Measurements from ENCODE around the gene PLLP.

DNA sequence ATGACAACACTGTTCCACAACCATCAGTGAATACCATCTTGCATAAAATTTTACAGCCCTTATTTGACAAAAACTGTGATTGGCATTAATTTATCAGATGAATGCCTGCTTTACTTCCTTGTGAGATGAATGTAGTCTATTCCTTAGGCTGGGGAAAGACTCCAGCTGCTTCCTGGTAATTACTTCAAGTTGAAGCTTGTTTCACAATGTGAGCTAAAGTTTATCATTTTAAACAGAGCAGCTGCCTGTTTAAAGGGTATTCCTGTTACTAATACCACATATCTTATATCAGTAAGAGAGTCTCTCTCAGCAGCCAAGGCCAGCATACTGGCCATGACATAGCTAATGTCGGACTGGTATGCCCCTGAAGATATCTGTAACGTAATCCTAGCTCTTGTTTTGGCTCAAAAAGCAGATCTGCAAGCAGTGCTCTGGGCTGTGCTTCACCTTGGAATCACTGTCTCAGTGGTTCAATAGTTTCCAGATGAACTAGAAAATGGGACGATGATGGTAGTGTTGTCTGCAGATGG is 52.6 kb downstream of the PLLP start:
- no peak for TF ChIP-seq POLR2AphosphoS5 (IDR thresholded peaks at IDR 0.05; ENCODE audit: low read depth, low read length)
- no peak for TF ChIP-seq TAF1 (IDR thresholded peaks at IDR 0.05; ENCODE audit: borderline replicate concordance, insufficient read depth, low read length)
- TF ChIP-seq, protein P1, sequence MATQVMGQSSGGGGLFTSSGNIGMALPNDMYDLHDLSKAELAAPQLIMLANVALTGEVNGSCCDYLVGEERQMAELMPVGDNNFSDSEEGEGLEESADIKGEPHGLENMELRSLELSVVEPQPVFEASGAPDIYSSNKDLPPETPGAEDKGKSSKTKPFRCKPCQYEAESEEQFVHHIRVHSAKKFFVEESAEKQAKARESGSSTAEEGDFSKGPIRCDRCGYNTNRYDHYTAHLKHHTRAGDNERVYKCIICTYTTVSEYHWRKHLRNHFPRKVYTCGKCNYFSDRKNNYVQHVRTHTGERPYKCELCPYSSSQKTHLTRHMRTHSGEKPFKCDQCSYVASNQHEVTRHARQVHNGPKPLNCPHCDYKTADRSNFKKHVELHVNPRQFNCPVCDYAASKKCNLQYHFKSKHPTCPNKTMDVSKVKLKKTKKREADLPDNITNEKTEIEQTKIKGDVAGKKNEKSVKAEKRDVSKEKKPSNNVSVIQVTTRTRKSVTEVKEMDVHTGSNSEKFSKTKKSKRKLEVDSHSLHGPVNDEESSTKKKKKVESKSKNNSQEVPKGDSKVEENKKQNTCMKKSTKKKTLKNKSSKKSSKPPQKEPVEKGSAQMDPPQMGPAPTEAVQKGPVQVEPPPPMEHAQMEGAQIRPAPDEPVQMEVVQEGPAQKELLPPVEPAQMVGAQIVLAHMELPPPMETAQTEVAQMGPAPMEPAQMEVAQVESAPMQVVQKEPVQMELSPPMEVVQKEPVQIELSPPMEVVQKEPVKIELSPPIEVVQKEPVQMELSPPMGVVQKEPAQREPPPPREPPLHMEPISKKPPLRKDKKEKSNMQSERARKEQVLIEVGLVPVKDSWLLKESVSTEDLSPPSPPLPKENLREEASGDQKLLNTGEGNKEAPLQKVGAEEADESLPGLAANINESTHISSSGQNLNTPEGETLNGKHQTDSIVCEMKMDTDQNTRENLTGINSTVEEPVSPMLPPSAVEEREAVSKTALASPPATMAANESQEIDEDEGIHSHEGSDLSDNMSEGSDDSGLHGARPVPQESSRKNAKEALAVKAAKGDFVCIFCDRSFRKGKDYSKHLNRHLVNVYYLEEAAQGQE (IDR thresholded peaks at IDR 0.05; ENCODE audit: insufficient read depth in 1 of 2, low read depth in 2 of 2, low read length in 2 of 2) = no peak

Measured in PFSK-1 (cell line).